HEK293 (cell line): ENCODE data around the gene ARHGAP8.

ENCODE experiments used
- SCRT2 ChIP-seq: fragments of 450-650 bp; formaldehyde crosslinking; IDR thresholded peaks from 2 replicates; pipeline ENCODE4 v1.5.1; 2016; ENCODE audit warnings: missing biosample characterization, missing genetic modification characterization
- YY1 ChIP-seq: fragments of 450-650 bp; formaldehyde crosslinking; IDR thresholded peaks from 2 replicates; pipeline ENCODE4 v1.5.1; 2018; ENCODE audit warnings: missing biosample characterization, missing genetic modification characterization
- ZNF132 ChIP-seq: fragments of 450-650 bp; formaldehyde crosslinking; IDR thresholded peaks from 2 replicates; pipeline ENCODE4 v1.5.1; 2017; ENCODE audit warnings: missing biosample characterization, missing genetic modification characterization, borderline replicate concordance
- ZNF792 ChIP-seq: fragments of 450-650 bp; formaldehyde crosslinking; IDR thresholded peaks from 2 replicates; pipeline ENCODE4 v1.5.1; 2016; ENCODE audit warnings: missing biosample characterization, missing genetic modification characterization
- TF ChIP-seq, protein P1 (sequence below): fragments of 450-650 bp; formaldehyde crosslinking; IDR thresholded peaks from 2 replicates; pipeline ENCODE4 v1.5.1; 2016; ENCODE audit warnings: missing biosample characterization, missing genetic modification characterization
- TF ChIP-seq, protein P2 (sequence below): fragments of 450-650 bp; formaldehyde crosslinking; IDR thresholded peaks from 2 replicates; pipeline ENCODE4 v1.5.1; 2016; ENCODE audit warnings: missing biosample characterization, missing genetic modification characterization

DNA sequence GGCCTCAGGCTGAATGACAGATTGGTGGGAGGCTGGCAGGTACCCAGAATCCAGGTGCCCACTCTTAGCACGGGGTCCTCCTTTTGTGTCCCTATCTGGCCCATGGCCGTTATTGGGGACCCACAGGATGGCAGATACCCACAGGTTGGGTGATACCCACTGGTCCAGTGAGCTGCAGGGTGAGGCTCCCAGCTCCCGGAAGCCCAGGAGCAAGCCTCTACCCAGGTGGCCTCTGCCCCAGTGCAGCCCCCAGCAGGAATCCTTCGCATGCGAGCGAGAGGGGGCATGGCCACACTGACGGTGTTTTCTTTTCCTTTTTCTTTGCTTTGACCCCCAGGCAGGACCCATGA is 141.3 kb downstream of the ARHGAP8 start:
- TF ChIP-seq YY1 (tag by site-specific recombination) = no peak
- TF ChIP-seq, protein P1, sequence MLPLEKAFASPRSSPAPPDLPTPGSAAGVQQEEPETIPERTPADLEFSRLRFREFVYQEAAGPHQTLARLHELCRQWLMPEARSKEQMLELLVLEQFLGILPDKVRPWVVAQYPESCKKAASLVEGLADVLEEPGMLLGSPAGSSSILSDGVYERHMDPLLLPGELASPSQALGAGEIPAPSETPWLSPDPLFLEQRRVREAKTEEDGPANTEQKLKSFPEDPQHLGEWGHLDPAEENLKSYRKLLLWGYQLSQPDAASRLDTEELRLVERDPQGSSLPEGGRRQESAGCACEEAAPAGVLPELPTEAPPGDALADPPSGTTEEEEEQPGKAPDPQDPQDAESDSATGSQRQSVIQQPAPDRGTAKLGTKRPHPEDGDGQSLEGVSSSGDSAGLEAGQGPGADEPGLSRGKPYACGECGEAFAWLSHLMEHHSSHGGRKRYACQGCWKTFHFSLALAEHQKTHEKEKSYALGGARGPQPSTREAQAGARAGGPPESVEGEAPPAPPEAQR (tag by site-specific recombination) = no peak
- no peak for TF ChIP-seq ZNF792 (tag by site-specific recombination)
- TF ChIP-seq, protein P2, sequence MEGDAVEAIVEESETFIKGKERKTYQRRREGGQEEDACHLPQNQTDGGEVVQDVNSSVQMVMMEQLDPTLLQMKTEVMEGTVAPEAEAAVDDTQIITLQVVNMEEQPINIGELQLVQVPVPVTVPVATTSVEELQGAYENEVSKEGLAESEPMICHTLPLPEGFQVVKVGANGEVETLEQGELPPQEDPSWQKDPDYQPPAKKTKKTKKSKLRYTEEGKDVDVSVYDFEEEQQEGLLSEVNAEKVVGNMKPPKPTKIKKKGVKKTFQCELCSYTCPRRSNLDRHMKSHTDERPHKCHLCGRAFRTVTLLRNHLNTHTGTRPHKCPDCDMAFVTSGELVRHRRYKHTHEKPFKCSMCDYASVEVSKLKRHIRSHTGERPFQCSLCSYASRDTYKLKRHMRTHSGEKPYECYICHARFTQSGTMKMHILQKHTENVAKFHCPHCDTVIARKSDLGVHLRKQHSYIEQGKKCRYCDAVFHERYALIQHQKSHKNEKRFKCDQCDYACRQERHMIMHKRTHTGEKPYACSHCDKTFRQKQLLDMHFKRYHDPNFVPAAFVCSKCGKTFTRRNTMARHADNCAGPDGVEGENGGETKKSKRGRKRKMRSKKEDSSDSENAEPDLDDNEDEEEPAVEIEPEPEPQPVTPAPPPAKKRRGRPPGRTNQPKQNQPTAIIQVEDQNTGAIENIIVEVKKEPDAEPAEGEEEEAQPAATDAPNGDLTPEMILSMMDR (tag by site-specific recombination) = no peak
- TF ChIP-seq ZNF132 (tag by site-specific recombination) = no peak
- TF ChIP-seq SCRT2 (tag by site-specific recombination) = no peak
